D721Med (cell line): ENCODE data around the gene SRGAP3.

ENCODE experiments used
- DNase-seq: peaks from one replicate; pipeline ENCODE4 v3.0.0; 2011; ENCODE audit warnings: low spot score; ENCODE audit not compliant: insufficient read length
- FAIRE-seq: peaks from 2 replicates; lab custom pipeline; 2011; peaks lifted over from hg19 to GRCh38; lab: Jason Lieb, UNC
- TF ChIP-seq, protein P1 (sequence below): IDR thresholded peaks from 2 replicates; pipeline ENCODE4 v1.5.1; 2012; ENCODE audit warnings: mild to moderate bottlenecking, control low read depth; ENCODE audit not compliant: insufficient read depth; ENCODE audit errors: missing control alignments

SRGAP3 gene

DNA sequence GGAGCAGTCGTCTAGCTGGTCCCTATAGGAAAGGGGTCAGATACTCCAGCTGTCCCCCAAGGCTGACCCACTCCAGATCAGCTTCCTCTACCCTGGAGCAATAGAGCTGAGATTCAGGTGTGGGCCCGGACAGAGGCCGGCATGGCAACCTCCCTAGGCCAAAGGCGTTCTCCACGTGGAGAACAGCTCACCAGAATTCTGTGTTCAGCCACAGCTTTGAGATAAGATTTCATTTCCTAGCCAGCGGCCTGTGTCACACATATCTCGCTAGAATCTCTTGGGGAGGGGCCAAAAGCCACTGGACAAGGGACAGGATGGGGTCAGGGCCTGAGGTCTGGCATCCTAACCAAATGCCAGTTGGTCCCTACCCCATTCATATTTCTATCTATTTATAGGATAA is 20.1 kb downstream of the SRGAP3 start:
- DNase-seq = no peak
- TF ChIP-seq, protein P1, sequence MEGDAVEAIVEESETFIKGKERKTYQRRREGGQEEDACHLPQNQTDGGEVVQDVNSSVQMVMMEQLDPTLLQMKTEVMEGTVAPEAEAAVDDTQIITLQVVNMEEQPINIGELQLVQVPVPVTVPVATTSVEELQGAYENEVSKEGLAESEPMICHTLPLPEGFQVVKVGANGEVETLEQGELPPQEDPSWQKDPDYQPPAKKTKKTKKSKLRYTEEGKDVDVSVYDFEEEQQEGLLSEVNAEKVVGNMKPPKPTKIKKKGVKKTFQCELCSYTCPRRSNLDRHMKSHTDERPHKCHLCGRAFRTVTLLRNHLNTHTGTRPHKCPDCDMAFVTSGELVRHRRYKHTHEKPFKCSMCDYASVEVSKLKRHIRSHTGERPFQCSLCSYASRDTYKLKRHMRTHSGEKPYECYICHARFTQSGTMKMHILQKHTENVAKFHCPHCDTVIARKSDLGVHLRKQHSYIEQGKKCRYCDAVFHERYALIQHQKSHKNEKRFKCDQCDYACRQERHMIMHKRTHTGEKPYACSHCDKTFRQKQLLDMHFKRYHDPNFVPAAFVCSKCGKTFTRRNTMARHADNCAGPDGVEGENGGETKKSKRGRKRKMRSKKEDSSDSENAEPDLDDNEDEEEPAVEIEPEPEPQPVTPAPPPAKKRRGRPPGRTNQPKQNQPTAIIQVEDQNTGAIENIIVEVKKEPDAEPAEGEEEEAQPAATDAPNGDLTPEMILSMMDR = no peak

DNA sequence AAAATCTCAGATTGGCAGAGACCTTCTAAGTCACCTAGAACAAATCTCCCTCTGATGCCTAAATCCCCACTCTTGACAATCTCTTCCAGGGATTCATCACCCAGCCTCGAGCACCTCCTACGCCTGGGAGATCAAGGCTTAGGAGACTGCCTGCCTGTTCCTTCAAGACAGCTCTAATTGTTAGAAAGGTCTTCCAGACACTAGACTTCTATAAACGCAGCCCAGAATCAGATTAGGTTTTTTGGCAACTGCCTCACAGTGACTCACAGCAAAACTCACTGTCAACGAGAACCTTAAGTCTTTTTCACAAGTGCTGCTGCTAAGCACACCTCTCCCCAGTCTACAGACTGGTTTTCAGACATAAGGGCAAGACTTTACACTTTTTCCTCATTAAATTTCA is 23.1 kb downstream of the SRGAP3 start:
- FAIRE-seq (no peak), DNase-seq (no peak)
- TF ChIP-seq, protein P1 = peak; percentile 10

More for the DNA sequence above, 20.1 kb downstream of the SRGAP3 start:
- FAIRE-seq = no peak

DNA sequence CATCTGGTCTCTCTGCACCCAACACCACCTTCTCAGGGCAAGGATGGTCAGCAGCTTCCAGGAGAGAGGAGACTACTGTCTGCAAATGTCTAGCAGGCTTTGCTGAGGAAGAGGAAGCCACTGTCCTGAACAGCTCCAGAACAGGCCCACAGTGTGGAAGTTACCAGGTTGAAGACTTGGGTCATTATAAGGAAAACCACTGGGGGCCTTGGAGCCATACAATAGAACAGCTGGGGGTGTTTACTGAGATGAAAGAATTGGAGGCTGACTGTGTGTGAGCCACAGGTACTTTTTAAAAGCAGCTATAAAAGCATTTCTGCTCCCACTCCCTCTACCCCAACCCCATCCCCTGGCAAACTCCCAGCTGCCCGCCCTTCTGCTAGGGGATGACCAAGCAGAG is 24.2 kb downstream of the SRGAP3 start:
- DNase-seq (no peak), FAIRE-seq (no peak)
- TF ChIP-seq, protein P1 = no peak

DNA sequence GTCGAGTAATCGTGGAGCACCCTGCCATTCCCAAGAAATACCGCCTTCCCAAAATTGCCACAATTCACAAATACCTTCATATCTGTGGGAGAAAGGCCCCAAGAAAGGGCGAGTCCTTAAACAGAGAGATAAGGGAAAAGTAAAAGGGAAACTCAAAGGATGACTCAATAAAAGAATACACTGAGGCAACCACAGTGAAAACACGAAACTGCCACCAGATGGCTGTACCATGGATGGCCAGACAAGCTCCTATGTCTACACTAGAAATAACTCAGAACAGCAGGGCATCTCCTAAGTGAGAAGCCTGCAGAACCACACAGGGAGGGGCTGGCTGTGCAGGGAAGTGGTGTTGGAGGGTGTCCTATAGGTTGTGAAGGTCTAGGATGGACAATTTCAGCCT is 25.0 kb downstream of the SRGAP3 start:
- no peak for DNase-seq
- TF ChIP-seq, protein P1 = no peak
- FAIRE-seq = no peak

DNA sequence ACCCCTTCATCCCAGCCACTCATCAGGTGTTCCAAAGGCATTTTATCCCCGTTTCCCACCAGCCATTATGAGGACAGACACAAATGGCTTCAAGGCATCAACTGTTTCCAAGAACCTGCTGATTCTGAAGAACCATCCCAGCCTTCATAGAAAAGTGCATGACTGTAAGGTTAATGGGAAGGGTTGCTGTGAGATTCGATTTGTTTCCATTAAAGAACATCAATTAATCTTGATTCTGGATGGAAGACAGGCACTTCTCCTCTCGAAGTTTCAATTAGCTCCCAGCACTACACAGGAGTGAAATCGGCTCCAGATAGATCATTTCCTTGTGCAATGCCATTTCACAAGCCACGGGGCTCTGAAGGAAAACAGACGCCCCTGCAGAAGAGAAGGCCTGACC is 25.8 kb downstream of the SRGAP3 start:
- DNase-seq (no peak), FAIRE-seq (no peak)

DNA sequence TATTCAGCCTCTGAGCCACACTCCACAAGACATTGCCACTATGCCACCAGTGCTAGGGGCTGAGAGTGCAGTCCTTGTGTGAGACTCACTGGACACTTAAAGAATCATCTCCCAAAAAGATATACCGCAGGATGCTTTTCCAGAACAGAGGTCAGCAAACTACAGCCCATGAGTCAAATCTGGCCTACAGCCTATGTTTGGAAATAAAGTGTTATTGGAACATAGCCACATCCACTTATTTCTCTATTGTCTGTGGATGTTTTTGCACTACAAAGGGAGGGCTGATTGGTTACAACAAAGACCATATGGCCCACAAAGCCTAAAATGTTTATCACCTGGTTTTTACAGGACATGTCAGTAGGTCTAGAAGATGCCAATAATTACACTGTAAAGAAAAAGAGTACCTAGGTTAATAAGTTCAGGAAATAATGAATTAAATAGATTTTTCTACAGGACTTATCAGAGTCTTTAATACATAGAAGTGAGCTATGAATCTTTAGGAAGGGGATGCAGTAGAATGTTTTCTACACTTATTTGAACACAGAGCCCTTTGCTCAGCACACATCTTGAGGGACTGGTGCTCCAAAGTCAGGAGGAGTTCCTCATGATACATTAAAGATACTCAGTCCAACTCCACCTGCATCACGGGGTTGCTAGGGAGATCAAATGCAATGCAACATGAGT is 26.3 kb downstream of the SRGAP3 start:
- FAIRE-seq (no peak), DNase-seq (no peak)
- TF ChIP-seq, protein P1 = no peak

More for the DNA sequence above, 25.8 kb downstream of the SRGAP3 start:
- TF ChIP-seq, protein P1 = no peak

DNA sequence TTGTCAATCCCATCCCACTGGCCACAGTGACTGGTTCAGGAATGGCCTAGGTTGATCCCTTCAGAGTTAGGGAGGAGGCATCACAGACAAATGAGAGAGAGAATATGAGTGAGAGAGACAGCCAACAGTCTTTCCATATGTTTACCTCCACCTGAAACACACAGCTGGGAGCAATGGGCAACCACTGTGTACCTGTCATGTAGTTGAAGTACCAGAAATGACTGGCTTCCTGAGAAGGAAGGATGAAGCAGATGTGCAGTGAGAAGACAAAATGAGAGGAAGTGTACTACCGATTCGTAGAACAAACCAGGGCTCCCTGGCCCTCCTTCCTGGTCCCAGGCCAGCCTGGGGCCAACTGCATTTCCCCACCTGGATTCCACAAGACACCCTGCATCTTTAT is 27.4 kb downstream of the SRGAP3 start:
- TF ChIP-seq, protein P1 = no peak
- DNase-seq = no peak
- FAIRE-seq = no peak
